GM21447 (cell line): ENCODE results near the gene SAMM50.

Source experiments
- ATAC-seq: cut with Tn5 transposase; IDR thresholded peaks from one replicate; pipeline ENCODE4 v1.9.1; 2021; ENCODE audit not compliant: unreplicated experiment

The SAMM50 gene

GRCh38 chr22:43976861-43977795 is 21.9 kb downstream of the SAMM50 start:
- no peak for ATAC-seq

- no peak for ATAC-seq
These were observed 23.3 kb downstream of the SAMM50 start for GRCh38 chr22:43978558-43978957.

- no peak for ATAC-seq
These were observed 25.3 kb downstream of the SAMM50 start for GRCh38 chr22:43980579-43980978.

GRCh38 chr22:43980996-43981395 is 25.8 kb downstream of the SAMM50 start:
- no peak for ATAC-seq

- no peak for ATAC-seq
These were observed 28.6 kb downstream of the SAMM50 start for GRCh38 chr22:43983808-43984207.

GRCh38 chr22:43985532-43985931 is 30.3 kb downstream of the SAMM50 start:
- ATAC-seq, result no peak

GRCh38 chr22:43988116-43988820 is 33.0 kb downstream of the SAMM50 start:
- no peak for ATAC-seq

- ATAC-seq, result no peak
These were observed 33.7 kb downstream of the SAMM50 start for GRCh38 chr22:43988960-43989359.

GRCh38 chr22:43990044-43990443 is 34.8 kb downstream of the SAMM50 start:
- no peak for ATAC-seq

- ATAC-seq, result no peak
These were observed 36.2 kb downstream of the SAMM50 start for GRCh38 chr22:43991316-43992020.

GRCh38 chr22:43992331-43992821 is 37.1 kb downstream of the SAMM50 start:
- no peak for ATAC-seq

GRCh38 chr22:43993072-43993760 is 38.0 kb downstream of the SAMM50 start:
- ATAC-seq, result no peak

GRCh38 chr22:43994006-43994405 is 38.8 kb downstream of the SAMM50 start:
- no peak for ATAC-seq

- no peak for ATAC-seq
These were observed 39.2 kb downstream of the SAMM50 start for GRCh38 chr22:43994416-43994815.

- ATAC-seq, result no peak
These were observed 39.9 kb downstream of the SAMM50 start for GRCh38 chr22:43995057-43995685.

GRCh38 chr22:43995798-43996169 is 40.5 kb downstream of the SAMM50 start:
- ATAC-seq, result no peak

GRCh38 chr22:43996170-43996980 is 41.1 kb downstream of the SAMM50 start:
- no peak for ATAC-seq

- ATAC-seq, result no peak
These were observed 41.7 kb downstream of the SAMM50 start for GRCh38 chr22:43996981-43997265.

- no peak for ATAC-seq
These were observed 43.5 kb downstream of the SAMM50 start for GRCh38 chr22:43998679-43999264.
